HEK293 (cell line): Measurements from ENCODE around the gene NOC2L.
A peak's percentile ranks its signal among the peaks of the same experiment; 100 is the strongest.

Source experiments
- CTCF ChIA-PET: fragments of 350-600 bp; formaldehyde crosslinking; extraction: SDS; loops from one replicate; lab custom pipeline; 2021; ENCODE audit warnings: antibody characterized with exemption; lab: Yijun Ruan, JAX
- POLR2A ChIA-PET: fragments of 300-600 bp; formaldehyde crosslinking; extraction: SDS; loops from one replicate; lab custom pipeline; 2020; ENCODE audit warnings: antibody characterized with exemption, inconsistent platforms; lab: Yijun Ruan, JAX
- H3K27ac ChIP-seq: fragments of 200-500 bp; sonication (Bioruptor generic); 2 replicates; pipeline ENCODE4 v1.5.1; 2014; ENCODE audit warnings: low read depth, low read length, control low read depth, inconsistent platforms; ENCODE audit errors: extremely low read depth
- H3K36me3 ChIP-seq, 2 experiments: fragments of 200-500 bp in 1 of 2; sonication (Bioruptor generic) in 1 of 2; 1 replicate in 1 of 2; 2 replicates in 1 of 2; pipeline ENCODE4 v1.5.1; 2014 to 2017; ENCODE audit warnings: inconsistent platforms in 2 of 2, low read length in 2 of 2; ENCODE audit not compliant: control insufficient read depth in 2 of 2, insufficient read depth in 1 of 2
- H3K4me1 ChIP-seq: fragments of 200-500 bp; sonication (Bioruptor generic); 2 replicates; pipeline ENCODE4 v1.5.1; 2014; ENCODE audit warnings: mild to moderate bottlenecking, low read length, inconsistent platforms; ENCODE audit not compliant: control insufficient read depth, insufficient read depth
- H3K4me3 ChIP-seq: 2 replicates; pipeline ENCODE4 v1.5.1; 2011; ENCODE audit warnings: low read depth, mild to moderate bottlenecking, control low read depth, low read length, moderate library complexity
- H3K9me3 ChIP-seq: fragments of 200-500 bp; sonication (Bioruptor generic); 2 replicates; pipeline ENCODE4 v1.5.1; 2014; ENCODE audit warnings: low read depth, low read length, inconsistent platforms; ENCODE audit not compliant: control insufficient read depth, insufficient read depth
- FEZF1 ChIP-seq: fragments of 450-650 bp; formaldehyde crosslinking; IDR thresholded peaks from 2 replicates; pipeline ENCODE4 v1.5.1; 2016; ENCODE audit warnings: missing biosample characterization, missing genetic modification characterization
- GFI1B ChIP-seq: fragments of 450-650 bp; formaldehyde crosslinking; IDR thresholded peaks from 2 replicates; pipeline ENCODE4 v1.5.1; 2016; ENCODE audit warnings: missing biosample characterization, missing genetic modification characterization
- PATZ1 ChIP-seq: fragments of 450-650 bp; formaldehyde crosslinking; IDR thresholded peaks from 2 replicates; pipeline ENCODE4 v1.5.1; 2016; ENCODE audit warnings: missing biosample characterization, missing genetic modification characterization
- PRDM1 ChIP-seq: fragments of 450-650 bp; formaldehyde crosslinking; IDR thresholded peaks from 2 replicates; pipeline ENCODE4; 2016; ENCODE audit warnings: missing biosample characterization, missing genetic modification characterization
- SP2 ChIP-seq: fragments of 450-650 bp; formaldehyde crosslinking; IDR thresholded peaks from 2 replicates; pipeline ENCODE4 v1.5.1; 2016; ENCODE audit warnings: missing biosample characterization, missing genetic modification characterization
- ZEB2 ChIP-seq: fragments of 450-650 bp; formaldehyde crosslinking; IDR thresholded peaks from 2 replicates; pipeline ENCODE4 v1.5.1; 2016; ENCODE audit warnings: missing biosample characterization, missing genetic modification characterization
- ZNF132 ChIP-seq: fragments of 450-650 bp; formaldehyde crosslinking; IDR thresholded peaks from 2 replicates; pipeline ENCODE4 v1.5.1; 2017; ENCODE audit warnings: missing biosample characterization, missing genetic modification characterization, borderline replicate concordance
- ZNF274 ChIP-seq, 2 experiments: fragments of 200-500 bp in 1 of 2; fragments of 450-650 bp in 1 of 2; sonication (Bioruptor generic) in 1 of 2; formaldehyde crosslinking in 1 of 2; IDR thresholded peaks; 2 replicates each; pipeline versions ENCODE4 v1.5.1 to v1.6.1; 2014 to 2016; ENCODE audit warnings: borderline replicate concordance in 1 of 2, inconsistent platforms in 1 of 2, low read length in 1 of 2, missing biosample characterization in 1 of 2, missing genetic modification characterization in 1 of 2
- ZNF292 ChIP-seq: fragments of 450-650 bp; formaldehyde crosslinking; IDR thresholded peaks from 2 replicates; pipeline ENCODE4 v1.5.1; 2016; ENCODE audit warnings: low read depth, missing biosample characterization, missing genetic modification characterization, borderline replicate concordance
- ZNF335 ChIP-seq: fragments of 450-650 bp; formaldehyde crosslinking; conservative IDR thresholded peaks from 2 replicates; pipeline ENCODE4 v1.5.1; 2016; ENCODE audit warnings: missing biosample characterization, missing genetic modification characterization
- ZNF341 ChIP-seq: fragments of 450-650 bp; formaldehyde crosslinking; IDR thresholded peaks from 2 replicates; pipeline ENCODE4; 2016; ENCODE audit warnings: low read depth, missing biosample characterization, missing genetic modification characterization
- ZNF416 ChIP-seq: fragments of 450-650 bp; formaldehyde crosslinking; IDR thresholded peaks from 2 replicates; pipeline ENCODE4 v1.5.1; 2016; ENCODE audit warnings: missing biosample characterization, missing genetic modification characterization
- ZNF654 ChIP-seq: fragments of 450-650 bp; formaldehyde crosslinking; IDR thresholded peaks from 2 replicates; pipeline ENCODE4 v1.5.1; 2016; ENCODE audit warnings: low read depth, missing biosample characterization, missing genetic modification characterization
- ZNF777 ChIP-seq: fragments of 450-650 bp; formaldehyde crosslinking; IDR thresholded peaks from 2 replicates; pipeline ENCODE4 v1.5.1; 2017; ENCODE audit warnings: missing biosample characterization, missing genetic modification characterization, borderline replicate concordance
- ZSCAN5A ChIP-seq: fragments of 450-650 bp; formaldehyde crosslinking; IDR thresholded peaks from 2 replicates; pipeline ENCODE4 v1.5.1; 2016; ENCODE audit warnings: missing biosample characterization, missing genetic modification characterization
- TF ChIP-seq, protein P1 (sequence below): fragments of 450-650 bp; formaldehyde crosslinking; IDR thresholded peaks from 2 replicates; pipeline ENCODE4 v1.5.1; 2017; ENCODE audit warnings: missing biosample characterization, missing genetic modification characterization
- TF ChIP-seq, protein P2 (sequence below): fragments of 450-650 bp; formaldehyde crosslinking; conservative IDR thresholded peaks from 2 replicates; pipeline ENCODE4 v1.5.1; 2016; ENCODE audit warnings: low read depth, missing biosample characterization, missing genetic modification characterization
- TF ChIP-seq, protein P3 (sequence below): fragments of 450-650 bp; formaldehyde crosslinking; IDR thresholded peaks from 2 replicates; pipeline ENCODE4 v1.5.1; 2017; ENCODE audit warnings: missing biosample characterization, missing genetic modification characterization
- TF ChIP-seq, protein P4 (sequence below): fragments of 450-650 bp; formaldehyde crosslinking; IDR thresholded peaks from 2 replicates; pipeline ENCODE4; 2016; ENCODE audit warnings: missing biosample characterization, missing genetic modification characterization
- TF ChIP-seq, protein P5 (sequence below): sonication (generic); formaldehyde crosslinking; IDR thresholded peaks from 2 replicates; pipeline ENCODE4 v1.8.1; 2022; ENCODE audit warnings: mild to moderate bottlenecking, moderate library complexity, missing genetic modification reagents

Gene NOC2L

GRCh38 chr1:931380-932172, 27.5 kb downstream of the NOC2L start (continued):
- TF ChIP-seq ZNF341 (peak; percentile 47), GFI1B (no peak), FEZF1 (no peak; the same call in 1 of the 2 replicates), ZNF335 (tag by site-specific recombination) (peak; percentile 84)
- TF ChIP-seq, protein P1, sequence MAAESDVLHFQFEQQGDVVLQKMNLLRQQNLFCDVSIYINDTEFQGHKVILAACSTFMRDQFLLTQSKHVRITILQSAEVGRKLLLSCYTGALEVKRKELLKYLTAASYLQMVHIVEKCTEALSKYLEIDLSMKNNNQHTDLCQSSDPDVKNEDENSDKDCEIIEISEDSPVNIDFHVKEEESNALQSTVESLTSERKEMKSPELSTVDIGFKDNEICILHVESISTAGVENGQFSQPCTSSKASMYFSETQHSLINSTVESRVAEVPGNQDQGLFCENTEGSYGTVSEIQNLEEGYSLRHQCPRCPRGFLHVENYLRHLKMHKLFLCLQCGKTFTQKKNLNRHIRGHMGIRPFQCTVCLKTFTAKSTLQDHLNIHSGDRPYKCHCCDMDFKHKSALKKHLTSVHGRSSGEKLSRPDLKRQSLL (tag by site-specific recombination): no peak
- TF ChIP-seq, protein P2, sequence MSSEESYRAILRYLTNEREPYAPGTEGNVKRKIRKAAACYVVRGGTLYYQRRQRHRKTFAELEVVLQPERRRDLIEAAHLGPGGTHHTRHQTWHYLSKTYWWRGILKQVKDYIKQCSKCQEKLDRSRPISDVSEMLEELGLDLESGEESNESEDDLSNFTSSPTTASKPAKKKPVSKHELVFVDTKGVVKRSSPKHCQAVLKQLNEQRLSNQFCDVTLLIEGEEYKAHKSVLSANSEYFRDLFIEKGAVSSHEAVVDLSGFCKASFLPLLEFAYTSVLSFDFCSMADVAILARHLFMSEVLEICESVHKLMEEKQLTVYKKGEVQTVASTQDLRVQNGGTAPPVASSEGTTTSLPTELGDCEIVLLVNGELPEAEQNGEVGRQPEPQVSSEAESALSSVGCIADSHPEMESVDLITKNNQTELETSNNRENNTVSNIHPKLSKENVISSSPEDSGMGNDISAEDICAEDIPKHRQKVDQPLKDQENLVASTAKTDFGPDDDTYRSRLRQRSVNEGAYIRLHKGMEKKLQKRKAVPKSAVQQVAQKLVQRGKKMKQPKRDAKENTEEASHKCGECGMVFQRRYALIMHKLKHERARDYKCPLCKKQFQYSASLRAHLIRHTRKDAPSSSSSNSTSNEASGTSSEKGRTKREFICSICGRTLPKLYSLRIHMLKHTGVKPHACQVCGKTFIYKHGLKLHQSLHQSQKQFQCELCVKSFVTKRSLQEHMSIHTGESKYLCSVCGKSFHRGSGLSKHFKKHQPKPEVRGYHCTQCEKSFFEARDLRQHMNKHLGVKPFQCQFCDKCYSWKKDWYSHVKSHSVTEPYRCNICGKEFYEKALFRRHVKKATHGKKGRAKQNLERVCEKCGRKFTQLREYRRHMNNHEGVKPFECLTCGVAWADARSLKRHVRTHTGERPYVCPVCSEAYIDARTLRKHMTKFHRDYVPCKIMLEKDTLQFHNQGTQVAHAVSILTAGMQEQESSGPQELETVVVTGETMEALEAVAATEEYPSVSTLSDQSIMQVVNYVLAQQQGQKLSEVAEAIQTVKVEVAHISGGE (tag by site-specific recombination): no peak

DNA sequence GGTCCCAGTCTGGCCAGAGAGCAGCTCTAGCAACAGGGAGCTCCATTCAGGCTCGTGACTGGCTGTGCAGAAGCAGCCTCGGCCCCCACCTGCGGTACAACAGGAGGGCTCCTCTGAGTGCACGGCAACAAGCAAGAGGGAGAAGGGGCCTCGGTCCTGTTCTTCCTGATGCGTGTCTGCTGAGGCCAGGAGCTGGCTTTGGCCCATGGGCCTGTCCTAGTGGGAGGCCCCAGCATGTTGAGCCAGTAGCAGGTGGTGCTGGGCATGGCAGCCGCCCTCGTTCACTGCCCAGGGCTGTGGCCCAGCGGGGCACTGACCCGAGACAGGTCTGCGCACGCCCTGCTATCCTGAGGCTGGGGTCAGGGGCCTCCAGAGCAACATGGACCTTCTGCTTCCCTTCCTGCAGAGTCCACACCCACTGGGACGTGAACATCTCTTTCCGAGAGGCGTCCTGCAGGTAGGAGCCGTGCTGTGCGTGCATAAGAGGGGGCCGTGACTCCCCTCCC, 28.4 kb downstream of the NOC2L start:
- peaks cover 24% of the 10 kb centered on the region for H3K4me1 ChIP-seq
- peaks cover 0 to 65% of the 10 kb centered on the region in 2 experiments; a peak in 1 of 3 replicates for H3K36me3 ChIP-seq
- no peak overlapping the region for H3K4me3 ChIP-seq
- POLR2A ChIA-PET: interaction anchor here (0.8 to 6.5 kb wide), 6 partner anchors 11 to 45 kb away, joined by 3 to 111 read pairs (median 4); no protein-coding TSS in a partner anchor
- no peaks in the 10 kb centered on the region for H3K9me3 ChIP-seq
- CTCF ChIA-PET: interaction anchor here (1.0 to 2.7 kb wide), 5 partner anchors 8 to 25 kb away, joined by 3 to 16 read pairs (median 3); no protein-coding TSS in a partner anchor
- H3K27ac ChIP-seq: peak overlapping the region; percentile 25; the same call in 1 of the 2 replicates
- TF ChIP-seq ZNF132 (tag by site-specific recombination) (no peak), ZNF777 (tag by site-specific recombination) (no peak), ZEB2 (tag by site-specific recombination) (no peak), ZNF416 (tag by site-specific recombination) (no peak), ZNF274 (IDR thresholded peaks at IDR 0.05; ENCODE audit: low read length) (no peak), ZNF274 (tag by site-specific recombination; IDR thresholded peaks at IDR 0.05; ENCODE audit: borderline replicate concordance) (no peak), ZNF292 (tag by site-specific recombination) (no peak), ZSCAN5A (tag by site-specific recombination) (no peak), ZNF654 (no peak), PRDM1 (no peak), SP2 (no peak), PATZ1 (peak; percentile 43; the same call in 1 of the 2 replicates)
- TF ChIP-seq, protein P3, sequence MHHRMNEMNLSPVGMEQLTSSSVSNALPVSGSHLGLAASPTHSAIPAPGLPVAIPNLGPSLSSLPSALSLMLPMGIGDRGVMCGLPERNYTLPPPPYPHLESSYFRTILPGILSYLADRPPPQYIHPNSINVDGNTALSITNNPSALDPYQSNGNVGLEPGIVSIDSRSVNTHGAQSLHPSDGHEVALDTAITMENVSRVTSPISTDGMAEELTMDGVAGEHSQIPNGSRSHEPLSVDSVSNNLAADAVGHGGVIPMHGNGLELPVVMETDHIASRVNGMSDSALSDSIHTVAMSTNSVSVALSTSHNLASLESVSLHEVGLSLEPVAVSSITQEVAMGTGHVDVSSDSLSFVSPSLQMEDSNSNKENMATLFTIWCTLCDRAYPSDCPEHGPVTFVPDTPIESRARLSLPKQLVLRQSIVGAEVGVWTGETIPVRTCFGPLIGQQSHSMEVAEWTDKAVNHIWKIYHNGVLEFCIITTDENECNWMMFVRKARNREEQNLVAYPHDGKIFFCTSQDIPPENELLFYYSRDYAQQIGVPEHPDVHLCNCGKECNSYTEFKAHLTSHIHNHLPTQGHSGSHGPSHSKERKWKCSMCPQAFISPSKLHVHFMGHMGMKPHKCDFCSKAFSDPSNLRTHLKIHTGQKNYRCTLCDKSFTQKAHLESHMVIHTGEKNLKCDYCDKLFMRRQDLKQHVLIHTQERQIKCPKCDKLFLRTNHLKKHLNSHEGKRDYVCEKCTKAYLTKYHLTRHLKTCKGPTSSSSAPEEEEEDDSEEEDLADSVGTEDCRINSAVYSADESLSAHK (tag by site-specific recombination): no peak
- TF ChIP-seq, protein P4, sequence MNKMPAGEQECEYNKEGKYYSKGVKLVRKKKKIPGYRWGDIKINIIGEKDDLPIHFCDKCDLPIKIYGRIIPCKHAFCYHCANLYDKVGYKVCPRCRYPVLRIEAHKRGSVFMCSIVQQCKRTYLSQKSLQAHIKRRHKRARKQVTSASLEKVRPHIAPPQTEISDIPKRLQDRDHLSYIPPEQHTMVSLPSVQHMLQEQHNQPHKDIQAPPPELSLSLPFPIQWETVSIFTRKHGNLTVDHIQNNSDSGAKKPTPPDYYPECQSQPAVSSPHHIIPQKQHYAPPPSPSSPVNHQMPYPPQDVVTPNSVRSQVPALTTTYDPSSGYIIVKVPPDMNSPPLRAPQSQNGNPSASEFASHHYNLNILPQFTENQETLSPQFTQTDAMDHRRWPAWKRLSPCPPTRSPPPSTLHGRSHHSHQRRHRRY: no peak
- TF ChIP-seq, protein P5, sequence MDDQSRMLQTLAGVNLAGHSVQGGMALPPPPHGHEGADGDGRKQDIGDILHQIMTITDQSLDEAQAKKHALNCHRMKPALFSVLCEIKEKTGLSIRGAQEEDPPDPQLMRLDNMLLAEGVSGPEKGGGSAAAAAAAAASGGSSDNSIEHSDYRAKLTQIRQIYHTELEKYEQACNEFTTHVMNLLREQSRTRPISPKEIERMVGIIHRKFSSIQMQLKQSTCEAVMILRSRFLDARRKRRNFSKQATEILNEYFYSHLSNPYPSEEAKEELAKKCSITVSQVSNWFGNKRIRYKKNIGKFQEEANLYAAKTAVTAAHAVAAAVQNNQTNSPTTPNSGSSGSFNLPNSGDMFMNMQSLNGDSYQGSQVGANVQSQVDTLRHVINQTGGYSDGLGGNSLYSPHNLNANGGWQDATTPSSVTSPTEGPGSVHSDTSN (CRISPR knock-in tag): no peak
